Colonic mucosa (tissue), 4 donors: ENCODE data around the gene NXPH1. TPM values are rescaled to one million over a fixed set of nuclear protein-coding genes. Genes with fewer than 3 reads are reported as not detected.

Experiments
- DNase-seq: peaks from one replicate; pipeline ENCODE4 v3.0.0-alpha.2; 2020
- H3K27ac ChIP-seq: fragments of 200-600 bp; one replicate; pipeline ENCODE4 v1.8.0; 2021
- H3K27me3 ChIP-seq: fragments of 200-600 bp; one replicate; pipeline ENCODE4 v1.8.0; 2021
- H3K36me3 ChIP-seq: fragments of 200-600 bp; one replicate; pipeline ENCODE4 v1.8.0; 2021
- H3K4me1 ChIP-seq: fragments of 200-600 bp; one replicate; pipeline ENCODE4 v1.8.0; 2021; ENCODE audit warnings: mild to moderate bottlenecking
- H3K4me3 ChIP-seq: fragments of 200-600 bp; one replicate; pipeline ENCODE4 v1.8.0; 2021
- H3K9ac ChIP-seq, 2 donors: one replicate each; pipeline ENCODE4 v1.7.0; 2013; ENCODE audit warnings: control low read depth in 2 of 2, low read depth in 2 of 2, low read length in 2 of 2
- H3K9me3 ChIP-seq: fragments of 200-600 bp; one replicate; pipeline ENCODE4 v1.8.0; 2021
- intact Hi-C: fragments of 100-400 bp; cut with DNase I; formaldehyde crosslinking; loops from one replicate; pipeline ENCODE4 v1.14.1; 2022
- total RNA-seq, 2 donors: library from RNA; stranded (reverse); fragmentation: NEBNext Ultra II Directional in 1 of 2; extraction: Animal tissue kit (Norgen Biotek cat#: 25700) in 1 of 2; gene quantifications; one replicate each; pipeline ENCODE4 v1.2.1, GENCODE V29; 2021
- TF ChIP-seq, protein P1 (sequence below): fragments of 200-600 bp; IDR thresholded peaks from one replicate; pipeline ENCODE4 v1.8.0; 2022; ENCODE audit warnings: antibody characterized with exemption, mild to moderate bottlenecking
- donor health status: healthy.
- donor health status: DM: no; HTN: no; CAD: no.
- donor health status: DM: no; HTN: no; CAD: no.

Gene NXPH1
- total RNA-seq, 2 donors from 2014 or later: 0.30 TPM; not detected in 1

DNA sequence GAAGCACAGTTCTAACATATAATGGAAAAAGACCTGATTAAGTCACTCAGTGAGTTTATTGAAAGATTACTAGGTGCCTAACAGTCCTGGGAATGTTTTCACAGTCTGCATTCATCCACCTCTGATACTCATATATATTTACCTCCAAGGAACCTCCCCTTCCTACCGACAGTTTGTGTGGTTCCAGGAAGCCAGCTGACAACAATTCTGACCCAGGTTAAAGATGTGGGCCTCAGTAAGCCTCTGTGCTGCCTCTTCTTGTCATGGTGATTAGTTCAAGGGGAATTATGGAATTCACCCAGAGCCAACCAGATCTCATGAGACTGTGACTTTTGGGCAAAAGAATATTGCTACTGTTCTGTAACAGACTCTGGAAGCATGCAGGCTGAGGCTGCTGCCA, 186.8 kb downstream of the NXPH1 start:
- DNase-seq: no peak
- Histone ChIP-seq H3K36me3 (no peaks in the 10 kb centered on the region), H3K27ac (no peak overlapping the region), H3K4me1 (no peaks in the 10 kb centered on the region), H3K9me3 (no peaks in the 10 kb centered on the region), H3K27me3 (no peaks in the 10 kb centered on the region), H3K9ac (no peak overlapping the region), H3K4me3 (no peak overlapping the region)
- TF ChIP-seq, protein P1, sequence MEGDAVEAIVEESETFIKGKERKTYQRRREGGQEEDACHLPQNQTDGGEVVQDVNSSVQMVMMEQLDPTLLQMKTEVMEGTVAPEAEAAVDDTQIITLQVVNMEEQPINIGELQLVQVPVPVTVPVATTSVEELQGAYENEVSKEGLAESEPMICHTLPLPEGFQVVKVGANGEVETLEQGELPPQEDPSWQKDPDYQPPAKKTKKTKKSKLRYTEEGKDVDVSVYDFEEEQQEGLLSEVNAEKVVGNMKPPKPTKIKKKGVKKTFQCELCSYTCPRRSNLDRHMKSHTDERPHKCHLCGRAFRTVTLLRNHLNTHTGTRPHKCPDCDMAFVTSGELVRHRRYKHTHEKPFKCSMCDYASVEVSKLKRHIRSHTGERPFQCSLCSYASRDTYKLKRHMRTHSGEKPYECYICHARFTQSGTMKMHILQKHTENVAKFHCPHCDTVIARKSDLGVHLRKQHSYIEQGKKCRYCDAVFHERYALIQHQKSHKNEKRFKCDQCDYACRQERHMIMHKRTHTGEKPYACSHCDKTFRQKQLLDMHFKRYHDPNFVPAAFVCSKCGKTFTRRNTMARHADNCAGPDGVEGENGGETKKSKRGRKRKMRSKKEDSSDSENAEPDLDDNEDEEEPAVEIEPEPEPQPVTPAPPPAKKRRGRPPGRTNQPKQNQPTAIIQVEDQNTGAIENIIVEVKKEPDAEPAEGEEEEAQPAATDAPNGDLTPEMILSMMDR: no peak
- intact Hi-C loops: no loop called here

DNA sequence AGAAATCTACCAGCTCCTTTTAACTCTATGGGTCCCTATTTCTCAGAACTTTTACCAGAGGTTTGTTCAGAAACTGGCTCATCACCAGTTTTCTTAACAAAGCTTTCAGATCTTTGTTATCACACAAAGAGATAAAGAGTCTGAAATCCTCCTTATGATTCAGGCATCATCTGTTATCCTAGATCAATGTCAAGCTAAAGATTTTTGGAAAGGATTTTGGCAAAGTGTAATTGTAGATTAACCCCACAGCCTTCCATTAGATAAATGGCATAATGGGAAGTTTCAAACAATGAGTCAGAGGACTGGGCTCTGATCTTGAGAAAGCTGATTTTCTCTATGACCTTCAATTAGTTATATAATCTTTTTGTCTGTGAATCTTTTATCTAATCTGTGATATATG, 192.2 kb downstream of the NXPH1 start:
- no peak overlapping the region for H3K9ac ChIP-seq
- intact Hi-C loops: no loop called here
- TF ChIP-seq, protein P1: no peak
- H3K4me3 ChIP-seq: no peak overlapping the region
- DNase-seq: no peak
- no peaks in the 10 kb centered on the region for H3K9me3 ChIP-seq
- no peaks in the 10 kb centered on the region for H3K36me3 ChIP-seq
- no peak overlapping the region for H3K27ac ChIP-seq
- H3K27me3 ChIP-seq: no peaks in the 10 kb centered on the region
- H3K4me1 ChIP-seq: no peaks in the 10 kb centered on the region

DNA sequence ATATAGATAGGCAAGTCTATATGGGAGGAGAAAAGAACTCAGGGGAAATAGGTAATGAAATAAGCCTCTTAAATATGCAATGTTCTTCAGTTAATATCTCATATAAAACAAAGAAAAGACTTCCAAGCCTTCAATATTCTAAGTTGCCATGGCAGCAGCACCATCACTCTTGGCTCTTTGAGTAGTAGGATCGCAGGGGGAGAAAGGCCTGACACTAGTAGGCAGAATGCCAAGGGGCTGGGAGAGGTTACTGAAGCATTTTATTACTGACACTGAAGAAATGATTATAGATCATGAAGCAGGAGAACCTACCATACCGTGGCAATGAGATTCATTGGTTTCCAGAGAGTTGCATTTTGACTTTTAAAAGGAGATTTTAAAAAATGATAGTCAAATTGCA, 193.9 kb downstream of the NXPH1 start:
- H3K9ac ChIP-seq: no peak overlapping the region
- H3K27me3 ChIP-seq: no peaks in the 10 kb centered on the region
- no peak overlapping the region for H3K4me3 ChIP-seq
- no peak for DNase-seq
- H3K36me3 ChIP-seq: no peaks in the 10 kb centered on the region
- no peak overlapping the region for H3K27ac ChIP-seq
- no peaks in the 10 kb centered on the region for H3K9me3 ChIP-seq
- intact Hi-C loops: no loop called here
- no peaks in the 10 kb centered on the region for H3K4me1 ChIP-seq
- TF ChIP-seq, protein P1: no peak

DNA sequence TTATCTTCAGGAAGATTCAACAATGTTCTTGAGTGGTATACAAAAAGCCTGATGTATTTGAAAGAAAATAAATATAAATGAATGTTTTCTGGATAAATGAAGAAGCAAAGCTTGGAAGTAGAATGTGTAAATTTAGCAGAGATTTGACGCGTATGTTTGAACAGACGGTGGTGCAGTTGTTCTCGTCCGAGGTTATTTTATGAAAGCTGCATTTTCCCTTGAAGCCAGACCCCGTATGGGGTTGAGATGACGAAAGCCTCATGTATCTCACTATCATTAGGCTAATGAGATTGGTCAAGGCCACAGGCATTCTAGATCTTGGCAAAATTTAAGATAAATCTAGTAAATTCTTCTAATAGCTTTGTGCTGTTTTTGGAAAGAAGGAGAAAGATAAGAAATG, 195.2 kb downstream of the NXPH1 start:
- TF ChIP-seq, protein P1: no peak
- Histone ChIP-seq H3K27ac (no peak overlapping the region), H3K4me3 (no peak overlapping the region), H3K4me1 (no peaks in the 10 kb centered on the region), H3K9ac (no peak overlapping the region), H3K36me3 (no peaks in the 10 kb centered on the region), H3K27me3 (no peaks in the 10 kb centered on the region), H3K9me3 (no peaks in the 10 kb centered on the region)
- DNase-seq: no peak
- intact Hi-C loops: no loop called here

DNA sequence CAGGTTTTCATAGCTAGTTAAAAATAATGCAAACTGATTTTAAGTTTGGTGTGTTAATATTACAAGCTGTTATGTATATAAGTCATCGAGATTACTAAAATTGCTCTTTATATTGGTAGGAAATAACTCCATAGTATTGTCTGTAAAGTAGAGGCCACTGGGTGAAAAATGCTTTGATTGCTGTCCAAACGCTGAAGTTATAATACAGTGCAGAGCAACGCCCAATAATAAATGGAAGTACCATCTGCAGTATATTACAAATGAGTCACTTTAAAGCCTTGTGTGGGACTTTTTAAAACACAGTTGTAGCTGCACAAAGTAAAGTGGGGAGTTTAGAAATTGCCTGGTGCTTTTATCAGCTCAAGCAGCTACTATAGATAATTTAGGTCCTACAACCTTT, 196.1 kb downstream of the NXPH1 start:
- Histone ChIP-seq H3K36me3 (no peaks in the 10 kb centered on the region), H3K27ac (no peak overlapping the region), H3K27me3 (no peaks in the 10 kb centered on the region), H3K9me3 (no peaks in the 10 kb centered on the region), H3K9ac (no peak overlapping the region), H3K4me1 (no peaks in the 10 kb centered on the region), H3K4me3 (no peak overlapping the region)
- DNase-seq: no peak
- intact Hi-C loops: no loop called here
- TF ChIP-seq, protein P1: no peak

DNA sequence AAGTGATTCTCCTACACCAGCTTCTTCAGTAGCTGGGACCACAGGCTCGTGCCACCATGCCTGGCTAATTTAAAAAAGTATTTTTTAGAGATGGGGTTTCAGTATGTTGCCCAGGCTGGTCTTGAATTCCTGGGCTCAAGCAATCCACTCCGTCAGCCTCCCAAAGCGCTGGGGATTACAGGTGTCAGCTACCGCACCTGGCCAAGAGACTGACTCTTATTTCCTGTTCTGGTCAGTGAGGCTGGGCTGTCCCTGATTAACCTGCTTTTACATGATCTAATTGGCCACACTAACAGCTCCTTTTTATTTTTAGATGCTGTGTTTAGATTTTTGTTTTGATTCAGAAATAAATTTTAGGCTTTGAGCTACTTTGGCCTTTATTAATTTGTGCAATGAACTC, 203.9 kb downstream of the NXPH1 start:
- Histone ChIP-seq H3K4me3 (no peak overlapping the region), H3K9me3 (no peaks in the 10 kb centered on the region), H3K27me3 (no peaks in the 10 kb centered on the region), H3K27ac (no peak overlapping the region), H3K36me3 (no peaks in the 10 kb centered on the region), H3K4me1 (no peaks in the 10 kb centered on the region), H3K9ac (no peak overlapping the region)
- TF ChIP-seq, protein P1: no peak
- intact Hi-C loops: no loop called here
- DNase-seq: no peak
